GM19025 (cell line): ENCODE data around the gene PDLIM5.

Experiments
- ATAC-seq: cut with Tn5 transposase; IDR thresholded peaks from one replicate; pipeline ENCODE4 v1.9.1; 2021; ENCODE audit warnings: mild to moderate bottlenecking, low read depth, moderate library complexity; ENCODE audit not compliant: unreplicated experiment

Gene PDLIM5

DNA sequence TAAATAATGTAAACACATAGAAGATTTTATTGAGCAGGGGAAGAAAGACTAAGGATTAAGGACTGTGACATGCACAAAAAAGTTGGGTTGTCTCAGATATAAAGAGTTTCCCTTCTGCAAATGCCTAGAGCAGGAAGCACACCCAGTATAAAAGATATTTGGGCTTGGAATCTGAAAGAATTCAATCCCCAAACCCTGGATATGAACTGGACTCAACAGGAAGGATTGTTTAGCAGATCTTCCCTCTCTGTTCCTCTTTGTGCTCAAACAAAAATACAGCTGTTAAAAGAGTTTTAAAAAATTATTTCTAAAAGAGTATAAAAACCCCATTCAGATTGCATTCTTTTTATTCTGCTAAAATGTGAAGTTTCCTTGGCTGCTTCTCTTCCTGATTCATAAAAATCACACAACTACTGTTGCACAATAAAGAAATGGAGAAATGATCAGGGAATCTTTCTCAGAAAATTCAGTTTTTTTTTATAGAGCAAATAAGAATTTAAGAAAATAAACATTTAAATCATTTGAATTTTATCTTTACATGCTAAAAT lies 71.4 kb downstream of the PDLIM5 start:
- no peak for ATAC-seq

DNA sequence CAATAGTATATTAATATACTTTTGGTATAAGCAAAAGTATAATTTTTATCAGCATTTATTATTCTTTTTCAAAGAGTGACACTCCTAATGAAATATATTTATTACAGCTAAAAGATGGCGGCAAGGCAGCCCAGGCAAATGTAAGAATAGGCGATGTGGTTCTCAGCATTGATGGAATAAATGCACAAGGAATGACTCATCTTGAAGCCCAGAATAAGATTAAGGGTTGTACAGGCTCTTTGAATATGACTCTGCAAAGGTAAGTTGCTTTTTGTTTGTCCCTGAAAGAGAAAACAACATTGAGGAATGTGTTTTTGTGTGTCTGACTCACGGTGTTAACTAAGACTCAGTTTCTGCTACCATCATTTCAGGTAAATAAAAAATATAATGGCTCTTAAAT lies 71.9 kb downstream of the PDLIM5 start:
- ATAC-seq: no peak

DNA sequence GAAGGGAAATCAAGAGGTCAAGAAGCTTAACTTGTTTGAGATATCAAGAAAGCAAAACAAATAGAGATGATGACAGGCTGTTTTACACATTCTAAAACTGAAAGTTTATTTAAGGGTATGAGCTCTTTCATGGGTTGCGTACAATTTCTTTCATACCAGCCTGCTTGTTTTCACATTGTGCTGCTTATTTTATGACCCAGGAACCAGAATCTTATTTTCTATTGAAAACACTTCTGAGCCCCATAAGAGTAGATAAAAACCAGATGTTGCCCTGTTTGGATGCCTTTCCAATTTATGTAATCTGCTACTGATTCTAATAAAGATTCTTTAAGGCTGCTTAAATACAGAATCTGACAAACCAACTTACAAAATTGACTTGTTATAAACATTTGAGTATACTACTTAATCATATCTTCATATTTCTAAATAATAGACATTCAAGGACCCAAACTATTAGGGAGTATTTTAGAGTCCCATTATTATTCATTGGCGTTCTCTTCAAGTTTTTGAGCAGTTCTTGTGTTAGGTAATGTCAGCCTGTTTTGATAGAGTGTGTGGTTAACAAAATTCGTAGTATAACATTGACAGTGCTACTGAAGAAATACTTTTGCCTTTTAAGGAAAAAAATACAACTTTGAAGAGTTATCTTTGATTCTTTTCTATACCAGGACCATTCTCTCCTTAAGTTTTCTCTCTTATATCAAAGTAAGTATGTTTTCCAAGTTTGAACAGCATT lies 74.4 kb downstream of the PDLIM5 start:
- ATAC-seq: peak; percentile 65

DNA sequence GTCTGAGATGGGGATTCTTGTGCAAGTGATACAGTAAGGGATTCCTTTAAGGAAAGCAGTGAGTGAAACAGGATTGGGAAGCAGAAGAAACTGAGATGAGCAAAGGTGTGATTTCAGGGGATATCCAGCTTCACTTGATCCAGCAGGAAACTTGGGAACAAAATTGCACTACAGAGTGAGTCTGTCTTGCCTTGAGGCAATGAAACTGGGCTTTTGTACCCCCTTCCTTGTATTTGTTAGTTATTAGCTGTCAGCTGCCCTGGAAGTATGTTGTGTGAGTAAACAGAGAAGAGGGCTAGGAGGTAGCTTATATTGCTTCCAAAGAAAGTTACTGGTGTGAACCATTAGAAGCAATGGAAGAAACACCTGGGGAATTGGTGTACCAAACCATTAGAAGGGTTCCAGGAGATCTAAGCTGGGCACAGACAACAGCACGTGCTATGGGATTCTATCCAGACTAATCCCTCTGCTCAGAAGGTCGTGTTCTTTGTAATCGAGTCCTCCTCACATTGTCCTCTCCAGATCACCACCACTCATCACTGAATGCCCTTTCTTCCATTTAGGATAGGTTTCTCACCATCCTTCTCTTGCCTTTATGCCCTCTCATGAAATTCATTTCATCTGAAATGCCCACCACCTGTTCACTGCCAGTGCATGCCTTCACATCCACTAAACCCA lies 76.0 kb downstream of the PDLIM5 start:
- ATAC-seq: no peak

DNA sequence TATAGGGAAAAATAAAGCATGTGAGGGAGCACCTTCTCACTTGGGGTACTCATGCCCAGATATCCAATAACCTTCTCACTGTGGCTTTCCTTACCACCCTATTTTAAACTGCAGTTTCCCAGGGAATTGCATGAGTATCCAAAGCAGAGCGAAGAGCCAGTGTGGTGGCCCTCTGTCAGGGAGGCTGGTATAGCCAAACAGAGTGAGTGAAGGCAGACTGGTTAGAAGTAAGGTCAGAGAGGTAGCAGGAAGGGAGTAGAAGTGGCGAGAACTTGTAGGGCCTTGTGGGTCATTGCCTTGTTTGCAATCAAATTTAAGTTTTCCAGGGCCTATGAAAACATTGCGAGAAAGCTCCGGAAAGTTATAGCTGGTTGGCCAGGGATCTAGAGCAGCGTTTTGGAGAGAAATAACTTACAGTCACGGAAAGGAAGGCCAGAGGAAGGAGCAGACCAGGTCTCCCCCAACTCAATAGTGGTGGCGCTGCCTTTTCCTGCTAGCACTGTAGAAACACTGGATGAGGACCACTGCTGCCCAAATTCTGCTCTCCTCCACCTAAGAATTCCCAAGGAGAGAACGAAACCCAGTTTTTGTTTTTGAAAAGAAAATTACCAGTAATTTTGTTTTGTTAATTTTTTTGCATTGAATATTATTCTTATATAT lies 77.2 kb downstream of the PDLIM5 start:
- no peak for ATAC-seq

DNA sequence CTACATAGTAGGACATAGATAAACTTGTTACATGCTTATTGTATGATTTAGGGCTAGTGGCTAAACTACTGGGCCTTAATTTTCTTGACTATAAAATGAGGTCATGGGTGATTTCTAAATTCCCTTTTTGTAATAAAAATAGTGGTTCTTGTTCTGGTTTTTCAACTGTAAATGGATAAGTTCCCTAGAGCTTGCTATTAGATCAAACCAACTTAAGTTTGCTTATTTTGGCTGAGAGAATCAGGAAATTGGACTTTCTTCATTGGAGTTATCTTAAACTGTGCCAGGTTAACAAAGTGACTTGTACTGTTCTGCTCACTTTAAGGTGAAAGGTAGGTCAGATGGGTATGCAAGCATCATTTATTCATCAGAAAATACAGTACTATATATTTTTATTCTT lies 78.3 kb downstream of the PDLIM5 start:
- no peak for ATAC-seq

DNA sequence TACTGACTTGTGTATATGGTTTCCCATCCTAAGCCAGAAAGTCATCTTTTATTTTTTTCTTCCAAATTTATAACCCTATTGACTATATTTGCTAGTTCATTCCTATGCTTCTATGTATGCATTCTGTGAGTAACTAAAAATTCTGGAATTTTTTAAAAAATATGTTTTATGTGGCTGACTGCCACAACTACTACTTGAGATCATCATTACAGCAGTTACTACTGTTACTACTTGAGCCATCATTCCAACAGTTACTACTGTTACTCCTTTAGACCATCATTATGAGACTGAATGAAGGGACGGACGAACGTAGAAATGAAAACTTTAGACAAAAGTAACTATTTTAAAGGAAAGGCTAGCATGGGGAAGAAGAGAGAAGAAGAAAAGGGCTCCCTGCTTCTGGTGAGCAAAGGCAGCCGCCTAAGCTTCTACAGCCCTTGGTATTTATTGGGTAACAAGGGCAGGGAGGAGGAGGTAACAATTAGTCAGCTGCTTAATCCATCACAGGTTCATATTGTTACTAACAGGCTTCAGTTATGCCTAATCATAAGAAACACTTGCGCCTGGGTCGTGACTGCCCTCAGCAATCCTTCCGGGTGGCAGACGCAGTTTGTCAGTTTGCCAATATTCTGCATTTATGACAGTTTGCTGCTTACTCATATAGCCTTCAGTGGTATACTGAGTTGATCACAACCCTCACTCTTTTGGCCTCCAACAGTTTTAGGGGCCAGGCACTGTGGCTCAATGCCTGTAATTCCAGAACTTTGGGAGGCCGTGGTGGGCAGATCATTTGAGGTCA lies 80.4 kb downstream of the PDLIM5 start:
- no peak for ATAC-seq

DNA sequence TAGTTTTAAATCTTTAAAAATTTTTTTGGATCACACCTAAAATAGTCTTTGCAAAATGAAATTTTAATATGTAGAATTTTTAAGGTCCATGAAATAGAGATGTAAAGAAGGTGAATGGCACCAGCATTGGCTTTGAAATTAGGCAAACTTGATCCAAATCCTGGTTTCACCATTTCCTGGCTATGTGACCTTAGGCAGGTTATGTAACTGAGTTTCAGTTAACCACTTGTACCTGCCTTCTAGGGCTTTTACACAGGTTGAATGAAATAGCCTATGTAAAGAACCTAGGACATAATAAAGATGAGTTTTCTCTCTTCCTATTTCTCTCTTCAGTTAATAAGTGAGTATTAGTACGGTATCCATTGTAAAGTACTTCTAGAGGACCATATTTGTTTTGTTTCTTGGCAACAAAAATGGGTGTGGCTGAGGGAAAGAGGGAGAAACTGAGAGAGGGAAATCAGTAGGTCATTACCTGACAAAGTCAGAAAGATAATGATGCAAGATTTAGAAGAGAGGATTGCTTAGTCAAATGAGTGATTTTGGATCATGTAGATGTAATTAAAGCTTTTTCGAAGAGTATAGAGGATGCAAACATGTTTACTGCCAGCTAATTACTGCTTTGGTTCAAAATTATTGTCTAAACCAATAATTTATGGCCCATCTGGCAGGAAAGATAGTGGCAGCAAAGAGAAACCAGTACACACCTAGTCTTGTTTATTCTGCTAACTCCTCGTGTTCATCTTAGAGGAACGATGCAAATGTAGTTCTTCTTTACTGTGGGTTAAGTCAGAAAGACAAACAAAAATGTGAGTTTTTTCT lies 81.9 kb downstream of the PDLIM5 start:
- no peak for ATAC-seq

DNA sequence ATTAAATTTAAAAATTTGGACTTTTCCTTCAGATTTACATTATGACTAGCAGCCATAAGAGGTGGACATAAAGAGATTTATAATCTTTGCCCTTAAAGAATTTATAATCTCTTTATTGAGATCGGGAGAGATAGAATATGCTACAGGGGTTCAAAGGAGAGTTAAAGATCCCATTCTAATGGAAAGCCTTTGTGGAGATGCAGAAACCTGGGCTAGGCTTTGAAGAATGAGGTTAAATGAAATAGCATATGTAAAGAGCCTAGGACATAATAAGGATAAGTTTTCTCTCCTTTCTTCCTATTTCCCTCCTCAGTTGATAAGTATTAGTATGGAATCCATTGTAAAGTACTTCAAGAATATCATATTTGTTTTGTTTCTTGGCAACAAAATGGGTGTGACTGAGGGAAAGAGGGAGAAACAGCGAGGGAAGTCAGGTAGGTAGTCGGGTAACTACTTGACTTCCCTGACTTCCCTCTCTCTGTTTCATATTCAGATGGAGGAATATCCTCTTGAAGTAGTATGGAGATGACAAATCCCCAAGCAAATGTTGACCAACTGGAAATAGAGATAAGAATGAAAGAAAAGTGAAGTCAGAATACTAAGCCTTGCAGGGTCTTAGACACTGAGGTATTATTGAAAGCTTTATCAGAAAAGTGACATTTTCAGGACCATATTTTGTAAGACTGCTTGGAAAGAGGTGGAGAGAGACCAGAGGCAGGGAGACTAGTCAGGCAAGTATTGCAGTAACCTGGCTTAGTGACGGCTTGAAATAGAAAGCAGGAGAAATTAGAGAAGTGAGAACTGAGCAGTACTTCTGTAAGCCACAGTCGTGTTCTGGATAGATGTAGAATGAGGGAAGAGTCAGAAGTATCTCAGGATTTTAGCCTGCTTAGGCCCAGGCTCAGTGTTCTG lies 82.9 kb downstream of the PDLIM5 start:
- peak; percentile 93 for ATAC-seq

DNA sequence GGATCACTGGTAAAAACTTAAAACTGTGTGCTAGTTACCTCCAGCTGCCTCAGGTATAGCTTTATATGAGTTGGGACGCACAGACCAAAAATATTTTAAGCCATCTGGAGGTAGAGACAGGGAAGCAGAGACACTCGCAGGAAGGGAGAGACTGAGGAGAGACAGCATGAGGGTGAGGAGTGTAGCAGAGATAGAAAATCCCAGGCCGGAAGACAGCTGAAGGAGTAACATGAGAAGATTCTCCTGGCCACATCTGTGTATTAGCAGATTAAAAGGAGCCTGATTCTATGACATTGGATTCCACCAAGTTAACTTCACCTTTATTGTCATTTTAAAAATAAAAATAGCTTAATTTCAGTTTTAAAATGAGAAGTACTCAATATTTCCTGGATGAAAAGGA lies 84.3 kb downstream of the PDLIM5 start:
- ATAC-seq: no peak

DNA sequence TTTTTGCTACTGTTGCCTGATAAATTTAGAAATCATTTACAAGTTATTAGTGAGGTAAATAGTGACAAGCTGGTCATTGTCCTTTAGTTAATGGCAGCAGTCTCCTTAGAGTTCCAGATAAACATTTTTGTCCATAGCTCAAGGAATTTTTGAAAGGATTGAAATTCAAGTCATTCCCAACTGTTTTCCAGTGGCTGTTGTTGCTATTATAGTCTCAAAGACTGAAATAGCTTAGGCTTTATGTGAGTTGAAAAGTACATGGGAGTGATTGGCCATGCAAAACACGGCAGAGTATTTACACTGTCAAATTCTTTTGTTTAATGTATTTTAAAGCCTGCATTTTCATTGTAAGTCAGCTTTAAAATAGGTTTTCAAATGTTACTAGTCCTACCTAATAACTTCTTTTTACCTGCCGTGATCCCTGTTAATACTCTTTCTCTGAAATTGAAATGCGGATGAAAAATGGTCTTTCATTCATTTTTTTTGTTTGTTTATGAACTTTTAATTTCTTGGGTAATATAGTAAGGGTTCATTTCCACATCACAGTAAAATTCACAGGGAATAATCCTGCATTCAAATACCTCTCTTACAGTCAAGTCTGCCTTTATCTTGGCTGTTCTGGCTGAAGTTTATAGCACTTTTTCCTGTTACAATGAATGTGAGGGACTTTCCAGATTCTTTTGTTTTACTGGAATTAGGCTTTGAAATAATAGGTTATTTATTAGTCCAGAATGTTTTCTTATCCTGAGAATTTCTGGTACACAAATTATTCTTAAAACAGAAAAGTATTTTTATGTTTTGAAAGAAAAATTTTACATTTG lies 85.1 kb downstream of the PDLIM5 start:
- no peak for ATAC-seq

DNA sequence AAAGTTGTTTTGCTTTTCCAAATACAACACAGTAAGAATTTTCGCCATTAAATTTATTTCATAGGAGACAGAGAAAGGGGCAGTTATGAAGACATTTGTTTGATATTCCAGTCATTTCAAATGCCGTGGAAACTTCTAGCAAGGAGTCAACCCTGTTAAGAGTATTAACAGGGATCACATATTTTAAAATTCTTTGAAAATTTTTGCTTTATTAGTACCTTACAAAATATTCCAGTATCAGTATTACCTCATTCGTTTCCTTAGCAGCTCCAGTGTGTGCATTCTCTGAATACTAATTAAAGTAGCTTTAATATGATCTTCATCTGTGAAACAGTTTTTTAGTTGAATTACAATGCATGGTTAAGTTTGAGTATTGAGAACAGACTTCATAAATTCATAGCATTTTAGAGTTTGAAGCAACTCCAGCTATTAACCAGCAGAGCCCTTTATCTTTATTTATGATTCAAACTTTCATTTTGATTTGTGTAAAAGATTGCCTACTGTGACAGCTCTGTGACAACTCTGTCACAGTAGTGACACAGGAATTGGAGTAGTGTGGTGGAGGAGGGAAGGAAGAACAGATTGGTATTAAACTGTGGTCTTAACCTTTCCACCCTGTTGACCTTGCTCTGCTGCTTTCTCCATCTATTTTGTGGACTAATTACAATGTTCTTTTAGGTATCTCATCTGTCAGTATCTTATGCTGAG lies 86.3 kb downstream of the PDLIM5 start:
- ATAC-seq: no peak

DNA sequence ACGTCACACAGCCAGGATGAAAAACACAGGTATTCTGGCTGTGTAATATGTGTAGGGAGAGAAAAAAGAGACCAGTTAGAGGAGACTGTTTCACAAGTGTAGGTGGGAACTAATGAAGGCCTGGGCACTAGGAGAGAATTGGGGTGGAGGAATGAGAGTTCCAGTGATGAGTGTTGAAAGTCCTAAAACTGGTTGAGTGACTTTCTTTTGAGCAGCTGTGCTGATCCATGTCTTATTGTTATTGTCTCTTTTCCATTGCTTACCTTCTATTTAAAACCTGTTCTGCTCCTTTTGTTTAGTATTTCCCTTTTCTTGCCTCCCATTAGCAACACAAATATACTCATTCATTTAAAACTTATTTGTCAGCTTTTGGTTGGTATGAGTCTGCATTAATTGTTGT lies 88.7 kb downstream of the PDLIM5 start:
- ATAC-seq: no peak

DNA sequence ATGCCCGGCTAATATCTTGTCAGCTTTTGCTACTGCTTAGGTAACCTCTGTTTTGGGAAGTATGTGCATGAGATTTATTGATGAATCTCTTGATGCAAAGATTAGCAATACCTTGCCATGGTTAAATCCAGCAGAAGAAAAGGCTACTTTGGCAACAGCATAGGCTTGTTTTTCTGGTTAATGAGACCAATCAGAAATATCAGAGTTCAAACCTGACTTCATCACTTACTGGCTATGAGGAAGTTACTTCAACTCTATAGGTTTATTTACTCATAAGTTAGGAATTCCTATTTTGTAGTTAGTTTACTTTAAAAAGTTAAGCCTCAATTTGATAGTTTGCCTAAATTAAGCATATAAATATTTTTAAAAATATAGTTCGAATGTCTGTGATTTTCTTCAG lies 93.1 kb downstream of the PDLIM5 start:
- no peak for ATAC-seq

DNA sequence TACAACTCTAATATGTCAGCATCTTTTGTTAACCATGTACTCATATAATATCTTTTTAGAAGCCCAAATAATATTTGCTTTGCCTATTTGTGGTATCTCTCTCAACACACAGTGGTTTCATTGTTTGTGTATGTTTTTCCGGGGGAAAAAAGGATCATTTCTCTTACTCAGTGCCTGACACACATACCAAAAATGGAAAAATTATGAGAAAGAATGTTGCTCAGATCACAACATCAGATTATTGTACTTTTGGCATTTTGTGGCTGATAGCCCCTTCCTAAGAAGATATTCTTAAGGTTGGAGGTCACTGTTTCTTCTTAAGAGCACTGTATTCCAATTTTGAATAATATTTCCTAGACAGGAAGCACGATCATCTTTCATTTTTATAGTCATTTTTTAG lies 93.6 kb downstream of the PDLIM5 start:
- no peak for ATAC-seq

DNA sequence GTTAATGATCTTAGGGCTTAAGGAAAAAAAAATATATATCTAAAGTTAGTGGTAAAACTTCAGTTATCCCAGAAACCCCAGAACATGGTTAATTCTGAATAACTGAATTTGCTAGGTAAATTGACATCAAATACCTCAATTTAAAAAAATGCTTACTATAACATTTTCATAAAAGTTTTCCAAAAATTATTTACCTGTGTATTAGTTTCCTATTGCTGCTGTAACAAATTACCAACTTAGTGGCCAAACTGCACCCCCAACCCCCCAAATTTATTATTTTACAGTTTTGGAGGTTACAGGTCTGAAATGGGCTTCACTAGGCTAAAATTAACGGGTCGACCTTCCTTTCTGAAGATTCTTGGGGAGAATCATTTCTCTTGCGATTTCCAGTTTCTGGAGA lies 95.2 kb downstream of the PDLIM5 start:
- ATAC-seq: no peak

DNA sequence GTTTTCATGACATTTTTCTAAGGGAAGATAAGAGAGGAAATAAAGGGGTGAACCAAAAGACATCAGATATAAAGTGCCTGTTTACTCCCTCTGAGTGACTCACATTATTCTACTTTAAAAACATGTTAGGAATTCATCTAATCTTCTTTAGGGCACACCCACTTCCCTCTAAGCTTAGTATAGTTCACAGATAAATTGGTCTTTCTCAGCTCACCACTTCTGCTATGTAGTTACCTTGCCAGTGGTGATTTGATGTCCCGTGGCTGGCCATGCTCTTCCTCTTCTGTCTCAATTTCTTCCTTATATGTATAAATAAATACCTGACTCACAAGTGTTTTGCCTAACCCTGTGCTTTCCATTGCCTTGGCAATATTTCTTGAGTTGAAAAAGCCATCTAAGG lies 96.8 kb downstream of the PDLIM5 start:
- no peak for ATAC-seq
